Gastroesophageal sphincter (tissue), 3 donors: ENCODE results near the gene FADS6.

ENCODE experiments used
- CTCF ChIP-seq, 4 experiments: fragments of 200-600 bp in 2 of 4; fragments of 450-650 bp in 2 of 4; sonication (generic) in 1 of 4; IDR thresholded peaks; one replicate each; pipeline ENCODE4 v1.5.1; 2017 to 2019; ENCODE audit warnings: antibody characterized with exemption in 4 of 4, mild to moderate bottlenecking in 2 of 4, moderate library complexity in 2 of 4
- EP300 ChIP-seq: sonication (generic); formaldehyde crosslinking; IDR thresholded peaks from one replicate; pipeline ENCODE4 v1.6.1; 2017; ENCODE audit warnings: antibody characterized with exemption, mild to moderate bottlenecking
- POLR2A ChIP-seq, 2 donors: fragments of 450-650 bp; IDR thresholded peaks; one replicate each; pipeline ENCODE4 v1.6.1; 2017; ENCODE audit warnings: antibody characterized with exemption in 2 of 2, mild to moderate bottlenecking in 2 of 2, moderate library complexity in 1 of 2
- POLR2AphosphoS5 ChIP-seq: sonication (generic); formaldehyde crosslinking; IDR thresholded peaks from one replicate; pipeline ENCODE4 v1.6.1; 2017; ENCODE audit warnings: antibody characterized with exemption

GRCh38 chr17:74916851-74917199 is 23.4 kb upstream of the FADS6 start:
- TF ChIP-seq CTCF (IDR thresholded peaks at IDR 0.05) (no peak), POLR2A (IDR thresholded peaks at IDR 0.05) (no peak), POLR2AphosphoS5 (no peak), EP300 (no peak)
